Measurements from ENCODE around the gene ZNF423.

The ZNF423 gene

GRCh38 chr16:49467540-49468372 lies 388.2 kb downstream of the ZNF423 start:
- DNase-seq (ENCODE audit: extremely low read depth, low read depth) = no peak
- no peak for TF ChIP-seq CTCF (IDR thresholded peaks at IDR 0.05; ENCODE audit: low read depth, low read length)

DNA sequence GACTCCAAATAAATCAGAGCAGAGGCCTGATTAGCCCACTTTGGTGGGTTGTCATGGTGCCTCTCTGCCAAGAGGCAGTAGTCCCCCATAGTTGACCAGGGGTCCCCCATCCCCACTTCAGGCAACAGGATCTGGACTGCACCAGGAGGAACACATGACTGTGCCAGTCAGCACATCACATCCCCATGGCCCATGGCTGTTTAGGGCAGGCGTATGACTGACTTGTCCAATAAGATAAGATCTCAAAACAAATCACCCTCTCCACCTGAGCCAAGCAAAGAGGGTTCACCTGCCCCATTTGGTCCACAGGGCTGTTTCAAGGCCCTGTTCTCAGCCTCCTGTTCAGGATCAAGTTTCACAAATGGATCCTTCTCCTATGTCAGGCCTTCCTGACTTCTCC lies 389.0 kb downstream of the ZNF423 start:
- DNase-seq (ENCODE audit: extremely low read depth, low read depth) = no peak
- TF ChIP-seq CTCF (IDR thresholded peaks at IDR 0.05; ENCODE audit: low read depth, low read length) = no peak

DNA sequence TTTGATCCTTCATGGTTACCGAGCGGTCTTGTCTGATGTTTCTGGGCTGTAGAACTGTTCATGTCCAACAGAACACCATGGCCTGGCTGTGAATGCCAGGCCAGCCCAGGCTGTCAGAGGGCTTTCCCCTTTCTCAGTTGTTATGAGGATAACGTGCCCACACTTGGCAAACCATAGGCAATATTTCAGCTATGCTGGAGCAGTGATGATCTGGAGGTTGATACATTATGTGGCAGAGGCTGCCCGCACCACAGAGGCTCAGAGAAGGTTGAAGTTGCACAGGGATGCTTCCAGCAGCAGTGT lies 389.4 kb downstream of the ZNF423 start:
- TF ChIP-seq CTCF (IDR thresholded peaks at IDR 0.05; ENCODE audit: low read depth, low read length) = no peak

GRCh38 chr16:49465661-49466528 lies 390.0 kb downstream of the ZNF423 start:
- no peak for TF ChIP-seq CTCF (IDR thresholded peaks at IDR 0.05; ENCODE audit: low read depth, low read length)
- no peak for DNase-seq (ENCODE audit: extremely low read depth, low read depth)

More for the DNA sequence above, 389.4 kb downstream of the ZNF423 start:
- DNase-seq (ENCODE audit: extremely low read depth, low read depth) = no peak

GRCh38 chr16:49464877-49465504 lies 390.9 kb downstream of the ZNF423 start:
- no peak; the same call in none of the 2 replicates for TF ChIP-seq CTCF (IDR thresholded peaks at IDR 0.05; ENCODE audit: low read depth, low read length)
- no peak for DNase-seq (ENCODE audit: extremely low read depth, low read depth)

GRCh38 chr16:49464093-49464492 lies 391.8 kb downstream of the ZNF423 start:
- no peak for TF ChIP-seq CTCF (IDR thresholded peaks at IDR 0.05; ENCODE audit: low read depth, low read length)
- no peak for DNase-seq (ENCODE audit: extremely low read depth, low read depth)

Measured in AG09319 (cell line).